ENCODE results near the gene PCNA.

DNA sequence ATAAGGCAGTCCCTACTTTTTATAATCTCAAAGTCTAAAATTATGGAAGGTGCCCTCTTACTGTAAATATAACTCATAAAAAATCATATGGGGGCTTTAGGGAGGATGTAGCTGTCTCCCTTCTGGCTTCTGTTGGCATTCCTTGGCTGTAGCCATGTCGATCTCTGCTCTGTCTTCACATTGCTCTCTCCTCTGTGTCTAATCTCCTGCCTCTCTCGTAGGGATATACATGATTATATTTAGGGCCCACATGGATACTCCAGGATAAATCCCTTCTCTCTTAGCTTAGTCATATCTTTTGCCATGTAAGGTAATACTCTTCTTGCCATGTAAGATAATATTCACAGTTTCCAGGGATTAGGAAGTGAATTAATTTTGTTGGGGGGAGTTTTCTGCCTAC, 35.6 kb upstream of the PCNA start:
- TF ChIP-seq ESRRA (IDR thresholded peaks at IDR 0.05; ENCODE audit: borderline replicate concordance, low read length) (no peak), JUN (IDR thresholded peaks at IDR 0.05) (no peak), CHD2 (IDR thresholded peaks at IDR 0.05; ENCODE audit: low read length, partially characterized antibody) (no peak)
- TF ChIP-seq, protein P1, sequence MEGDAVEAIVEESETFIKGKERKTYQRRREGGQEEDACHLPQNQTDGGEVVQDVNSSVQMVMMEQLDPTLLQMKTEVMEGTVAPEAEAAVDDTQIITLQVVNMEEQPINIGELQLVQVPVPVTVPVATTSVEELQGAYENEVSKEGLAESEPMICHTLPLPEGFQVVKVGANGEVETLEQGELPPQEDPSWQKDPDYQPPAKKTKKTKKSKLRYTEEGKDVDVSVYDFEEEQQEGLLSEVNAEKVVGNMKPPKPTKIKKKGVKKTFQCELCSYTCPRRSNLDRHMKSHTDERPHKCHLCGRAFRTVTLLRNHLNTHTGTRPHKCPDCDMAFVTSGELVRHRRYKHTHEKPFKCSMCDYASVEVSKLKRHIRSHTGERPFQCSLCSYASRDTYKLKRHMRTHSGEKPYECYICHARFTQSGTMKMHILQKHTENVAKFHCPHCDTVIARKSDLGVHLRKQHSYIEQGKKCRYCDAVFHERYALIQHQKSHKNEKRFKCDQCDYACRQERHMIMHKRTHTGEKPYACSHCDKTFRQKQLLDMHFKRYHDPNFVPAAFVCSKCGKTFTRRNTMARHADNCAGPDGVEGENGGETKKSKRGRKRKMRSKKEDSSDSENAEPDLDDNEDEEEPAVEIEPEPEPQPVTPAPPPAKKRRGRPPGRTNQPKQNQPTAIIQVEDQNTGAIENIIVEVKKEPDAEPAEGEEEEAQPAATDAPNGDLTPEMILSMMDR (IDR thresholded peaks at IDR 0.05), result no peak

All from A549 (cell line).